HG03139 (cell line): ENCODE results near the gene ARL3.
"Not testable (repeated sequence)": the region's sequence is repeated elsewhere in the genome, so short reads cannot be mapped to it uniquely, and the experiment has no call there.

ENCODE experiments used
- ATAC-seq: cut with Tn5 transposase; IDR thresholded peaks from one replicate; pipeline ENCODE4 v1.9.1; 2021; ENCODE audit not compliant: unreplicated experiment

The ARL3 gene

GRCh38 chr10:102674566-102674965 lies 39.6 kb downstream of the ARL3 start:
- ATAC-seq: no peak

DNA sequence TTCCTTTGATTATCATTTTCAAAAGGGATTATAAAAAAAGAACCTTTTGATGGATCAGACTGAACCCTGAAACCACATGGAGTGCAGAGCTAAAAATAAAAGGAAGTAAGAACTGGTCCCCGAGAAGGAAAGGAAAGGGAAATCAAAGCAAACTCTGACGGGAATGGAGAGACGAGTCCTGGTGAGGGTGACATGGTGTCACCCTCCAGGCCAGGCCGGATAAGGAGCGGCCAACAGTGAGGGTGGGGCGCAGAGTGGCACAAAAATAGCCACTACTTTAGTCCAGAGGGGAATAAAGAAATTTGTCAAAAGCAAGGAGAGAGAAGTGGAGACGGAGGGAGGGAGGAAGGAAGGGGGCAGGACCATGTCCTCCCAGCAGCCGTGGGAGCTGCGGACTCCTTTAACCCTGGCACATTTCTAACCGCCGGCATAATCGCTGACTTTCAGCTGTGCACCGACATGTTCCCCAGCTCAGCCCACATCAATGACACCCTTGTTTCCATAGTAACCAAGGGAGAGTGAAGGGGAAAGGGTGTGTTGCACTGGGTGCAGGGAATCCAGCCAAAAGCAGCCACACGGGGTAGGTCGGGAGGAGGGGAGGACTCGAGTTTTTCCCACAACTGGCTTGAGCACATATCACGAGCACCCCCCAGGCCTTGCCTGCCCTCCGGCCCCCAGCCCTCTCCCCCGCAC lies 40.2 kb downstream of the ARL3 start:
- ATAC-seq: no peak

- no peak for ATAC-seq
Observed at GRCh38 chr10:102673236-102673818, 40.9 kb downstream of the ARL3 start.

DNA sequence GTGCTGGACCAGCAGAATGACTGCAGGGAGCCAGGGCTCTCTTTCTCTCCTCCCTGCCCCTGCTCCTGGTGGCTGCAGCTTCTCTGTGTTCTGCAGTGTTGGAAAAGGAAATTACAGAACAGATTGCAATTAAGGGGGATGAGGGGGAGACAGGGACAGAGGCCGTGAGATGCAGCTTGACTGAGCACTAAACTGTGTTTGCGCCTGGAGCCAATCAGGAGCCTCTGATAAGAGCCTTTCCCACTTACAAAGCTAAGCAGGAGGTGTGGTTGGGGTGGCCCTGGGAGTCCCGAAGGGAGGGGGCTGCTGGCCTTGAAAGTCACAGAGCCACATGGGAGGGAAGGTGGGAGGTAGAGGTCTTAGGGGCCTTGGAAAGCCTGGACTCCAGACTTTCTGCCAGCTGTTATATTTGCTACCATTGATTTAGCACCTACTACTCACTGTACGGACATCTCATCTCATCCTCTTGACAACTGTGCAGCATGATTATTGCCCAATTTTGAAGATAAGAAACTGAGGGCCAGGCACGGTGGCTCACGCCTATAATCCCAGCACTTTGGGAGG lies 43.2 kb downstream of the ARL3 start:
- no peak for ATAC-seq

GRCh38 chr10:102670065-102670670 lies 44.0 kb downstream of the ARL3 start:
- ATAC-seq: no peak

DNA sequence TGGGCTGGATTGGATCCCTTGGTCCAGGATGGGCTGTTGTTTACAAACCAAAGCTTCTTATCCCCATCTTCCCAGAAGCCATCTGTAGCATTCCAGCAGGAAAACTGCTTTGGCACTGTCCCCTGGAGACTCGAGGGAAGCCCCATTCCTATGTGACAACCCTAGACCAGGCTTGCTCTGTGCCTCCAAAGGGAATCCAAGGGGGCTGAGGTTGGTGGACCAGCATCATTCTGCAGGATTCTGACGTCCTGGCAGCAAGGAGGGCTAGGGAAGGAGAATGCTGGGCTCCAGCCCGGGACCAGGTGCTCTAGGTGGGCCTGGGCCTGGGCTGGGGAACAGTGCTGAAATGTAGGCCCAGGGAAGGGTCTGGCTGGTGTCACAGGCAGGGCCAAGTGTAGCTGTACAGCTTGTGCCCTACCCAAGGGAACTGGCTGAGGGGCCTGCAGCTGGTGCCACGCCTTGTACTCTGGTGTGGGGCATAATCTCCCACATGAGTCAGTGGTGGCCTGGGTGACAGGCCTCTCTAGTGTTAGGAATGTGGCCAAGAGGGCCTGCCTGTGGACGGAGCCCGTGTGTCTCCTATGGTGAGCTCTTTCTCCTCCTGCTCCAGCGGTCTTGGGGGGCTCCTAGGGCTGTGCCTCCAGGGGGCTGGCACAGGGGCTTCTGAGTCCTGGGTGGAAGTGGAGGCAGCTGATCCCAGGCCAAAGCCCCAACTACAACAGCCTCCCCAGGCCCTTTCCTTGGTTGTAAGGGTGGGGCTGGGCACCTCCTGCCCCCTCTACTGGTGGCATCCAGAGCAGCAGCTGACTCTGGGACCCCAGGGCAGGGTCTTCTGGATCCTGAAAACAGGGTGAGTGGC lies 44.8 kb downstream of the ARL3 start:
- ATAC-seq: no peak

DNA sequence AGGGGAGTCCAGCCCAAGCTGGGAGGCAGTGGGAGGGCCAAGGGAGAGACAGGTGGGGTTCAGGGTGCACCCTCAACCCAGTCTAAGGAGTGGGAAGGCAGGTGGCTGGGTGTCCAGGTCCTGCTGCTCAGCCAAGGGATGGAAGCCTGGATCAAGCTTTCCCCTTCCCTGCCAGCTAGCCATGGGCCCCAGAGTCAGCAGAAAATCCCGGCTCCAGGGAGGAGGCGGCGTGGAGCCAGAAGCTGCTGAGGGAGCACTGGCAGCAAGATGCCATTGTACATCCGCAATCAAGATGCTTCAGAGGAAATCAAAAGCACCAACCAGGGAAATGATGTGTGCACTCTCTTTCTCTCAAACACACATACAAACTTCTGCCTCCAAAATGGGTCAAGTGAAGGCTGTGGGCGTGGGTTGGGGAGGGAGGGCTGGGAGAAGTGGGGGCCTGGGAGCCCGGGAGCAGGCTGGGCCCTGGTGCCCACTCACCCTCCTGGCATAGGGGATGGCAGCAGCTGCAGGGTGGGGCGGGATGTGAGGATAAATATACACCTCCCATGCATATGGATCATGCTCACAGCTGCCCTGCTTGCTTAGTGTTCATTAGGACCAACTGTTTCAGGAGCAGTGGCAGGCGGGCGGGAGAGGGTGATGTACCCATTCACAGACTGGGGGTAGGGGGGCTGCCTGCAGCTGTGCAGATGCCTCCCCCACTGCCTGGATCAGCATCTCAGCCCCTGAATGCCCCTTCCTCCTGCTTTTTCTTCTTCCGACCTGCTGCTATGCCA lies 45.7 kb downstream of the ARL3 start:
- no peak for ATAC-seq

GRCh38 chr10:102667411-102667810 lies 46.8 kb downstream of the ARL3 start:
- not testable (repeated sequence) for ATAC-seq

GRCh38 chr10:102665904-102666509 lies 48.2 kb downstream of the ARL3 start:
- no peak for ATAC-seq

GRCh38 chr10:102661658-102662028 lies 52.6 kb downstream of the ARL3 start:
- no peak for ATAC-seq

DNA sequence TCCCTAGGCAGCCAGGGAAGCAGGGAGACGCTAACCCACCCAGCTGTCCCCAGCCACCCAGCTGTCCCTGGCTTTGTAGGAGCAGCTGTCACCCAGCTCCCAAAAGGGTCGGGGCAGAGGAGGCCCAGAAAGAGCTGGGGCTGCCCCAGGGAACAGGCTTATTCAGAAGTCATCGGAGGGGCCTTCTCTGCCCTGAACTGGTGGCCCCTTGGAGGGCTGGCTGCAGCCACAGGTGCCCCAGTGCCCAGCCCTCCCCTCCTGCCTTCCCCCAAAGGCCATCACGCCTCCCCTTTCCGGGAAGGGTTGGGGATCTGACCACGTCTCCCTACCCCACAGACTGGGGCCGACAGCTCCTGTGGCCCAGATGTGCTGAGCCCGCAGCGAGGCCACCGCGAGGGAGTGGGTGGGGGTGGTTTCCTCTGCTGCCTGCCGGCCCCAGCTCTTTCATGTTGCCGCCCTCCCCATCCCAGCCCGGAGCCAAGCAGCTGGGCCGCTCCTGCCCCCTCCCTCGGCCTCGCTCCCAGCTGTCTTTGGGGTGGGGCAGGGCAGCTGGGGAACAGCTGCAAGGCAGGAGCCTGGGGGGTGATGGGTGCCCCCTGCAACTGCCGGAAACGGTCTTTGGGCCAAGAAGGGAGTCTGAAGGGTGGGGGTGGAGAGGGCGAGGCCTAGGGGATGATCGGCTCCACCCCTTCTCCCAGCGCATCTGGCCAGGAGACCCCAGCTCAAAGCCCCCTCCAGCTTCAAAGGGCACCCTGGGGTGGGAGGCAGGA lies 53.1 kb downstream of the ARL3 start:
- ATAC-seq: peak; percentile 70

DNA sequence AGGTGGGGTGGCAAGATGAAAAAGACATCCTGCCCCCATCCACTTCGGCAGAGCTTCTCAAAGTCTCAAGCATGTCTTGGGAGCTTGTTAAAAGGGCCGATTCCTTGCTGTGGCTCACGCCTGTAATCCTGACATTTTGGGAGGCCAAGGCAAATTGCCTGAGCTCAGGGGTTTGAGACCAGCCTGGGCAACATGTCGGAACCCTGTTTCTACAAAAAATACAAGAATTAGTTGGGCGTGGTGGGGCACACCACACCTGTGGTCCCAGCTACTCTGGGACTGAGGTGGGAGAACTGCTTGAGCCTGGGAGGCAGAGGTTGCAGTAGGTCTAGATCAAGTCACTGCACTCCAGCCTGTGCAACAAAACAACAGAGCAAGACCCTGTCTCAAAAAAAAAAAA lies 55.4 kb downstream of the ARL3 start:
- no peak for ATAC-seq

- ATAC-seq: no peak
Observed at GRCh38 chr10:102657984-102658724, 56.0 kb downstream of the ARL3 start.

DNA sequence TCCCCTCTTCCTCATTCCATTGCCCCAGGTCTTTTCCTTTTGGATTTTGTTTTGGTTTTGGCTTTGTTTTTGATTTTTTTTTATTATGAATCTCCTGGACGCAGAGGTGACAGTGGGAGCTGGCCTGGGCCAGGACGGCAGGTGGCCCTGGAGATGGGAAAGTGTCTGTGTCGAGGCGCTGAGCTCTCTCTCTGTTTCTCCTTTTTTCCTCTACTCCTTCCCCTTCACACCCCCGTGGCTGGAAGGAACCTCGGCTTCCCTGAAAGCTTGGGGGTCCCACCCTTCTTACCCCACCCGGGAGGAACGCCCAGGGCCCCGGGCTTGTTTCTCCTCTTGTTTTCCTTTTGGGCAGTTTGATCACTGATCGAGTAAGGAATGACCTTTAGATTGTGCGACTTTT lies 56.7 kb downstream of the ARL3 start:
- no peak for ATAC-seq

GRCh38 chr10:102656791-102657371 lies 57.3 kb downstream of the ARL3 start:
- no peak for ATAC-seq

DNA sequence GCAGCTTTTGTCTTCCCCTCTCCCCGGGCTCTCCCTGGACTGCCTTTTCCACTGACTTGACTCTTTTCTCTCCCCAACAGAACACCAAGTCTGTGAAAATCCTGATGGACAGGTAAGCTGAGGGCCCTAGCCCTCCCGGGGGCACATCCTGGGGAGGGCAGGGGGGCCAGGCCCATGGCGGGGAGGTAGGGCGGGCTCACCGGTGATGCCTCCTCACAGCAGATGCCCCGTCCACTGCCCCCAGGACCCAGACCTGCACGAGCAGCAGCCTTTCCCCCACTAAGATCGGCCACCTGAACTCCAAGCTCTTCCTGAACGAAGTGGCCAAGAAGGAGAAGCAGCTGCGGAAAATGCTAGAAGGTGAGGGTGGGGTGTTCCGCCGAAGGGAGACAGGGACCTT lies 58.2 kb downstream of the ARL3 start:
- no peak for ATAC-seq

GRCh38 chr10:102654969-102655368 lies 59.2 kb downstream of the ARL3 start:
- ATAC-seq: no peak

- ATAC-seq: no peak
Observed at GRCh38 chr10:102654566-102654965, 59.6 kb downstream of the ARL3 start.
